ENCODE data around the gene OBP2A.

- TF ChIP-seq EZH2 (IDR thresholded peaks at IDR 0.05) (no peak), FOXP2 (optimal IDR thresholded peaks at IDR 0.05; ENCODE audit: control extremely low read depth, extremely low read length, insufficient read depth) (no peak), POLR2AphosphoS5 (IDR thresholded peaks at IDR 0.05; ENCODE audit: borderline replicate concordance, low read depth, low read length) (no peak)
Observed at GRCh38 chr9:135562235-135562745, 16.4 kb downstream of the OBP2A start.

Measured in SK-N-MC (cell line).